Stimulated activated CD4-positive, alpha-beta T cell treated with anti-CD3 and anti-CD28 coated beads, Interleukin-2, amount 100 ng/mL, for 48 hours (primary cell): ENCODE results near the gene HEXB.

ENCODE experiments used
- DNase-seq, 2 donors: peaks; one replicate each; pipeline ENCODE4 v3.0.0-alpha.2; 2020

The HEXB gene

GRCh38 chr5:74761241-74761640, 76.2 kb downstream of the HEXB start:
- DNase-seq = no peak

- DNase-seq = peak in 1 of 2 donors; percentile 16
Measured at GRCh38 chr5:74762599-74762998, 77.6 kb downstream of the HEXB start.

GRCh38 chr5:74763504-74763903, 78.5 kb downstream of the HEXB start:
- no peak for DNase-seq

GRCh38 chr5:74765201-74765600, 80.2 kb downstream of the HEXB start:
- no peak for DNase-seq

GRCh38 chr5:74765929-74766328, 80.9 kb downstream of the HEXB start:
- DNase-seq = no peak

- DNase-seq = no peak
Measured at GRCh38 chr5:74766418-74766848, 81.4 kb downstream of the HEXB start.

- DNase-seq = peak; percentile 85 to 93
Measured at GRCh38 chr5:74766849-74767578, 82.0 kb downstream of the HEXB start, which contains the start of the genes GFM2 and NSA2. Gene GFM2, minus strand, starts transcription at chr5:74767117. Its CDS starts 3,375 bp downstream, at chr5:74763742. Gene NSA2, plus strand, starts transcription at chr5:74767249. Its CDS starts 112 bp downstream, at chr5:74767361.

GRCh38 chr5:74767579-74767913, 82.5 kb downstream of the HEXB start:
- peak in 1 of 2 donors; percentile 10 for DNase-seq
